SU-DHL-6 (cell line): ENCODE data around the gene ALX4.

Experiments
- EZH2phosphoT487 ChIP-seq: fragments of 200-600 bp; sonication (generic), shearing (Covaris generic); conservative IDR thresholded peaks from 2 replicates; pipeline ENCODE4 v1.6.1; 2018; ENCODE audit warnings: mild to moderate bottlenecking, antibody characterized with exemption, low read length, moderate library complexity, mixed read lengths
- TF ChIP-seq, protein P1 (sequence below): fragments of 200-600 bp; sonication (generic); IDR thresholded peaks from one replicate; pipeline ENCODE4 v1.5.1; 2017; ENCODE audit warnings: antibody characterized with exemption, mild to moderate bottlenecking, low read length, moderate library complexity; ENCODE audit not compliant: insufficient read depth, poor library complexity, severe bottlenecking

- no peak for TF ChIP-seq EZH2phosphoT487
- TF ChIP-seq, protein P1, sequence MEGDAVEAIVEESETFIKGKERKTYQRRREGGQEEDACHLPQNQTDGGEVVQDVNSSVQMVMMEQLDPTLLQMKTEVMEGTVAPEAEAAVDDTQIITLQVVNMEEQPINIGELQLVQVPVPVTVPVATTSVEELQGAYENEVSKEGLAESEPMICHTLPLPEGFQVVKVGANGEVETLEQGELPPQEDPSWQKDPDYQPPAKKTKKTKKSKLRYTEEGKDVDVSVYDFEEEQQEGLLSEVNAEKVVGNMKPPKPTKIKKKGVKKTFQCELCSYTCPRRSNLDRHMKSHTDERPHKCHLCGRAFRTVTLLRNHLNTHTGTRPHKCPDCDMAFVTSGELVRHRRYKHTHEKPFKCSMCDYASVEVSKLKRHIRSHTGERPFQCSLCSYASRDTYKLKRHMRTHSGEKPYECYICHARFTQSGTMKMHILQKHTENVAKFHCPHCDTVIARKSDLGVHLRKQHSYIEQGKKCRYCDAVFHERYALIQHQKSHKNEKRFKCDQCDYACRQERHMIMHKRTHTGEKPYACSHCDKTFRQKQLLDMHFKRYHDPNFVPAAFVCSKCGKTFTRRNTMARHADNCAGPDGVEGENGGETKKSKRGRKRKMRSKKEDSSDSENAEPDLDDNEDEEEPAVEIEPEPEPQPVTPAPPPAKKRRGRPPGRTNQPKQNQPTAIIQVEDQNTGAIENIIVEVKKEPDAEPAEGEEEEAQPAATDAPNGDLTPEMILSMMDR, result no peak
Measured at GRCh38 chr11:44335052-44335760, 25.3 kb upstream of the ALX4 start.
